HG03457 (cell line): ENCODE data around the gene RNF2.
A peak's percentile ranks its signal among the peaks of the same experiment; 100 is the strongest.
"Not testable (repeated sequence)": the region's sequence is repeated elsewhere in the genome, so short reads cannot be mapped to it uniquely, and the experiment has no call there.

Experiments used
- ATAC-seq: cut with Tn5 transposase; IDR thresholded peaks from one replicate; pipeline ENCODE4 v1.9.1; 2021; ENCODE audit warnings: moderate number of reproducible peaks; ENCODE audit not compliant: unreplicated experiment

Gene RNF2

DNA sequence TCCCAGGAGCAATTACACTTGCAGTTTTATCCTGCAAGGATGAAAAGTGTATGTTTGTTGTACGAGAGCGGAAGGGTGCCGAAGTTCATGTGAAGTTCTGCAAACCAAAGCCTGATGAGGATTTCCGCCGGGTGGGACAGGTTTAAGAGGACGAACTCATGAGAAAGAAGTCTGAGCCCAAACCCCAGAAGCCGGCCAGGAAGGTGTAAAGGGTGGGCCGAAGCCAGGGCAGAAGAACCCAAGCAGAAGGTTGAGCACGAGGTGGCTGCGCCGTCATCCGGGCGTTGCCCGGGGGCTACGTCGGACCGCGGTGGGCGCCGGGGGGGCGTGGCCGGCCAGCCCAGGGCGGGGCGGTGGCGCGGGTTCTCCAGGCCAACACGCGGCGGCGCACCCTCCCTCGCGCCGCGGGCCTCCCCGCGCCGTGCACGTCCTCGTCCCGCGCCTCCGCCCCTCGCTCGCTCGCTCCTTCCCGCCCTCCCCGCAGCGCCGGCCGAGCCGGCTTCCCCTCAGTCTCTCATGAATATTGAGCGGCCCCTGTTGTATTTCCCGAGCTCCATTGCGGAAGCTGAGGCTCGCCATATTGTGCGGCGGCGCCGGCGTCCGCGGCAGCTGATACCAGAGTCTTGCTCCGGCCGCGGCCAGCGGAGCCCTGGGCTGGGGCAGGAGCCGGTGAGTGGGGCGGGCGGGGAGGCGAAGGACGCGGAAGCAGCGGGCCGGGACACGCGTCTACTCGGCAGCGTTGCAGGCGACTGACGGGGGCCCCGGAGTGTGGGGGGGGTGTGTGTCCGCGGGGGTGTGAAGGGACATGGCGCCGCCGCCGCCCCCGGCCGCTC lies at the start of gene RNF2:
TSS of gene RNF2 (plus strand) at position 578 of the 833 bp plus-strand sequence. CDS start 41,996 bp downstream, outside the sequence.
- peak; percentile 85 for ATAC-seq

DNA sequence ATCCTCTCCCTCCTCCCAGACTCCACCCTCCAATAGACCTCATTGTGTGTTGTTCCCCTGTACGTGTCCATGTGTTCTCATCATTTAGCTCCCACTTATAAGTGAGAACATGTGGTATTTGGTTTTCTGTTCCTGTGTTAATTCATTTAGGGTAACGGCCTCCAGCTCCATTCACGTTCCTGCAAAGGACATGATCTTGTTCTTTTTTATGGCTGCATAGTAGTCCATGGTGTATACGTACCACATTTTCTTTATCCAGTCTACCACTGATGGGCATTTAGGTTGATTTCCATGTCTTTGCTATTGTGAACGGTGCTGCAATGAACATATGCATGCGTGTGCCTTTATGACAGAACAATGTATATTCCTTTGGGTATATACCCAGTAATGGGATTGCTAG lies 45.4 kb upstream of the RNF2 start:
- not testable (repeated sequence) for ATAC-seq

DNA sequence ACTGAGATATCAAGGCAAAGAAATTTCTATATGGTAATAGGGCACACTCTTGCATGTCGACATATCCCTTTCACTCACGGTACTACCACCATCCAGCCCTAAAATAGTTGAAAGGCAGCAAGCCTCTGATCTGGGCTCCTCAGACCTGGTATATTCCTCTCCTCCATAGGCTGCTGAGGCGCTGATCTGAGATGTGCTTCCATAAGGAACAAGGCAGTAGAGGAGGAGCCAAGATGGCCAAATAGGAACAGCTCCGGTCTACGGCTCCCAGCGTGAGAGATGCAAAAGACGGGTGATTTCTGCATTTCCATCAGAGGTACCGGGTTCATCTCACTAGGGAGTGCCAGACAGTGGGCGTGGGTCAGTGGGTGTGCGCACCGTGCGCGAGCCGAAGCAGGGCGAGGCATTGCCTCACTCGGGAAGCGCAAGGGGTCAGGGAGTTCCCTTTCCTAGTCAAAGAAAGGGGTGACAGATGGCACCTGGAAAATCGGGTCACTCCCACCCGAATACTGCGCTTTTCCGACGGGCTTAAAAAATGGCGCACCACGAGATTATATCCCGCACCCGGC lies 44.0 kb upstream of the RNF2 start:
- not testable (repeated sequence) for ATAC-seq

DNA sequence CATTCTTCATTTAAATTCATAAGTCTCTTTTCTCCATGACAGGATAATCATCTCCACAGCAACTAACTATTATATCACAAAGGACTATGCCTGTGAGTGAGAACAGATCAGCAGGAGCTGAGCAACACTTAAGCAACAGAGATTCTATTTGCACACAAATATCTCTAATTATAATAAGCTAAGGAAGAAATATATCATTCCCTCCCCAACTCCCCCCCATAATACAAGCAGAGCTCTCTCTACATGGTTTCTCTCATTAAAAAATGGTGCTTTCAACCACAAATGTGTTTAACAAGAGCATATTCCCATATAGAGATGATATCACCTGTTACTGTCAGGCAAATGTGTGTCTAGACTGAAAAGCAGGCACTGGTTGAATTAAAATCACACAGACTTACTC lies 36.5 kb upstream of the RNF2 start:
- ATAC-seq = no peak

DNA sequence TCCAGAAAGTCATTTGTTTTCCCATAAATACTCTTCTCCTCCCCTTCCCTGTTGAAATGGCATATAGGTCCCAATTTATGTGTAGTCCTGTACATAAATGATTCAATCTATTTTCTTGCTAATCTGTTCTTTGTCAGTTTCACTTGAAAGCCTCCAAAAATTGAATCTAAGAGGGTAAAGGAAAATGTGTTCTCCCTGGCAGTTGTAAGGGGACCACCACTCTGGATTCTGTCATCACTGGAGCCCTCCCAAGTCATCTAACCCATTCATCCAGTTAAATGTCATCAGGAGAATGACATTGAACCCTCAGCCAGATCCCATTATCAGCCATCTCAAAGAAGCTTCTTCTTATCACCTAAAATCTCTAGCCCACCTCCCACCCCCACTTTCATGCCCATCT lies 35.0 kb upstream of the RNF2 start:
- no peak for ATAC-seq

DNA sequence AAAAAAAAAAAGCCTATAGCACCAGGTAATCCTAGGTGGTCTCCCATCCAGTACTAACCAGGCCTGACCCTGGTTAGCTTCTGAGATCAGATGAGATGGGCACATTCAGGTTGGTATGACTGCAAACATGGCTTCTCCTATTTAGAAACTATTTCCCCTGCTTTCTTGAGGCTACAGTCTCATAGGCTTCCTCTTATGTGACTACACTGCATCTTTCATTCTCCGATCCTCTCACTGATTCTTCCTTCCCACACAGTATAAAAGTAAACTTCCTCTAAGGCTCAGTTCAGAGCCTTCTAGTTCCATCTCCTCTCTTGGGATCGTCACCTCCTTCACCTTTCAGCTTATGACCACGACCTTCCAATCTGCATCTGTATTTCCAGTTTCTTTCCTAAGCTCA lies 30.4 kb upstream of the RNF2 start:
- no peak for ATAC-seq

DNA sequence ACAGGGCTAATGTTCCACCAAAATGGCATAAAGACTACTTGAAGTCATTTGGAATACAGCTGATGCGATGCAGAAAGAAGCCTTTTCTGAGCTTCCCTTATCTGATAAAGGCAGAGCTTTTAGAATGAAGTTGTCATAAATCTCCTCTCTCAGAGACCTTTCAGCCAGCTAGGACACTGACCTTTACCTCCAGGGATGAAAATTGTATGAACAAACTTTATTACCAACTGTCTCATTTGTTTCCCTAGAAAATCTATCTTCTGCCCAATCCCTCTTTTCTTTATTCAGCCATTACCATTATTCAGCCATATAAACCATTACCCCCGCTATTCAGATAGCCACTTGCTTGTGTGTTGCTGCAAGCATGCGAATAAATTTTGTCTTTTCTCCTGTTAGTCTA lies 29.7 kb upstream of the RNF2 start:
- no peak for ATAC-seq

DNA sequence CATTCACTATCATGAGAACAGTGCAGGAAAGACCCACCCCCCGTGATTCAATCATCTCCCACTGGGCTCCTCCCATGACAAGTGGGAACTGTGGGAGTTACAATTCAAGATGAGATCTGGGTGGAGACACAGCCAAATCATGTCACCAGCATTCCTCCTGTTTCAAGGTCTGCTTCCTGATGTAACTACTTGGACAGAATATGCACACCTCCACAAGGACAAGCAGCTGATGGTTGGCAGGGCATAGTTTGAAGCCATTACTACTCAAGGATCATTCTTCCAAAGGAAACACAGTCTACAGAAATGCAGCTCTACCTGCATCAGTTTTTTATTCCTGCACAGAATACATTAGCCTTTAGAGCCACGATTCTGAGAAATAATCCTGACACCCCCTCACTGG lies 28.5 kb upstream of the RNF2 start:
- no peak for ATAC-seq

DNA sequence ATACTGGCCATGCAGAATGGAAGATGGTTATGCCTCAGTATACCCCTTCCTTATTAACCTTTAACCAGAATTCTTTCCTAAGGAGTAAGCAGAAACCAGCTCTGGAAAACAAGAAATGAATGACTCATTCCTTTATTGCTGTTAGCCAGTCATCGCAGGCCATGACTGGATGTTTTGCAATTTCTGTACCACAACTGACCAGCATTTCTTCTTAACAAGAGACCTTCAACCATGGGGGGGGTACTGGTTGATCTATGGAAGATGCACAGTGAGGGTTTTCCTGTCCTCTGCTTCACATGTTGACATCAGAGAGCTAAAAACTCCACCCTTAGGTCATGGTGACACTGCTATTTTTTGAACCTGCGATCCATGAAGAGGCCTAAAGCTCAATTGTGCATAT lies 28.0 kb upstream of the RNF2 start:
- ATAC-seq = no peak

DNA sequence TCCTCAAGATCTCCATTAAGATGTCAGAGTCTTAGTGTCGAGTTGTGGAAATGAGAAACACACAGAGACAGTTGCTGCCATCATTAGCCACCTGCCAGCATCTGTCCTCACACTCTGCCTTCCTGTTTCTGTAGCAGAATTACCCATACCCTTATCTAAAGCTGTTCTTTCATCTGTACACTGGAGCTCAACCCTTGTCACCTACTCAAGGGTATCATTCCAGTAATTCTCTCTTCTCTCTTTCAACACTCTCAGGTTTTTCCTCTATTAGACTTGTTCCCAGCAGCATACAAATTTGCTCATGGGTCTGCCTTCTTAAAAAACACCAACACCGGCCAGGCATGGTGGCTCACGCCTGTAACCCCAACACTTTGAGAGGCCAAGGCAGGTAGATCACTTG lies 27.4 kb upstream of the RNF2 start:
- ATAC-seq = no peak

DNA sequence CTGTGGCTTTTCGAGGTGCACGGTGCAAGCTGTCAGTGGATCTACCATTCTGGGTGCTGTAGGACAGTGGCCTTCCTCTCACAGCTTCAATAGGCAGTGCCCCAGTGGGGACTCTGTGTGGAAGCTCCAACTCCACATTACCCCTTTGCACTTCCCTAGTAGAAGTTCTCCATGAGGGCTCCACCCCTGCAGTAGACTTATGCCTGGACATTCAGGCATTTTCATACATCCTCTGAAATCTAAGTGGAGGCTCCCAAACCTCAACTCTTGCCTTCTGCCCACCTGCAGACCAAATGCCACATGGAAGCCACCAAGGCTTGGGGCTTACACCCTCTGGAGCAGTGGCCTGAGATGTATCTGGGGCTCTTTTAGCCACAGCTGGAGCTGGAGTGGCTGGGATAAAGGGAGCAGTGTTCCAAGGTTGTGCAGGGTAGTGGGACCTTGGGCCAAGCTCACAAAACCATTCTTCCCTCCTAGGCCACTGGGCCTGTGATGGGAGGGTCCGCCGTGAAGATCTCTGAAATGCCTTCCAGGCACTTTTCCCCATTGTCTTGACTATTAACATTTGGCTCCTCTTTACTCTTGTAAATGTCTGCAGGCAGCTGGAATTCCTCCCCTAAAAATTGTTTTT lies 18.0 kb upstream of the RNF2 start:
- no peak for ATAC-seq

DNA sequence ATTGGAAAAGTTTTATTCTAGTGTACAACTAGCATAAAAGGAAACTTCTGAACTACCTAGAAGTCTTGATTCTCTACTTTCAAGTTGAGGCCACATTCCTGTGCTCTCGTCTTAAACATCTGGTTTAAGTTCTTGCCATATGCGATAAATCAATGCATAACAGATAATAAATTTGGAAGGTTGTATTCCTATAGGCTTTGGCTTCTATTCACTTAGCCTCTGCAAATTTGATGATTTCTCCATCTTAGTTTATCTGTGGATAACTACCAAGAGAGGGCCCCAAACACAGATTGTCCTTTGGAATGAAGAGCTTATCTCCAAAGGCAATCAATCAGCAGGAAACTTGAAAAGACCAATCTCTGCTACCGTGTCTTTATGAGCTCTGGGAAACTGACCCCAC lies 11.7 kb upstream of the RNF2 start:
- ATAC-seq = no peak

DNA sequence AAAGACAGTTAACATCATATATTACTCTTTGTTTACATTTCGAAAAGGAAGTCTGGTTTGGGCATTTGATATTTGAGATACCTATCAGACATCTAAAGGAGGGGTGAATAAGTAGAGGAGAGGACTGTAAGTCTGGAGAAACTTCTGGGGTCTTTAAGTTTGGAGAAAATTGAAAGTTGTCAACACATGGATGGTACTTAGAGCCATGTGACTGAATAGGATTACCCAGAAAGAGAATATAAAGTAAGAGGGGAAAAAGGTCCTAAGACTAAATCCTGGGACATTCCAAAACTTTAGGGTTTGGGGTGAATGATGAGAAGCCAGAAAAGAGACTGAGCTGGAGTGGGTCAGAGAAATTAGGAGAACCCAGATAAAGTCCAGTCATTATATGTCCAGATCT lies 10.1 kb upstream of the RNF2 start:
- no peak for ATAC-seq

DNA sequence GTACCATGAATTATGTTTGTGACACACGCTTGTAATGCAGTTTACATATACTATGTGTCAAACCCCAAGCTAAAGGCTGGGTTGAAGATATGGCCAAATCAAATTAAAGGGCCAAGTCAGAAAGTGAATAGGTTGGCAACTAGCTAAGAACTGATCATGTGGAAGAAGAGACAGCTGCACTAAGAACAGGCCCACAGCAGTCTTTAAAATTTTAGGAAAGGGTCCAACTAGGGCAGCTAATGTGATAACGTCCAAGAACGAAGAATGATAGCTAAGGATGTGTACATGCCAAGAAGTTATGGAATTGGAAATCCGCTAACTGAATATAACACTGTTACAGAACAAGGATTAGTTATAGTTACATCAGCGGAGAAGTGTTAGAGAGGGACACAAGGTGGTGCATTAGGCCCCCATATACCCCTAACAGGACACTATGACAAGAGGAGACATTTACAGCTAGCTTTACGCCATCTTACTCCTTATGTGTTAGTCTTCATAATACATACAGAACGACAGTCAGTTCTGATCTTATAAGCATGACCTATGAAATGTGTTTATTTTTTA lies 6.5 kb upstream of the RNF2 start:
- no peak for ATAC-seq

DNA sequence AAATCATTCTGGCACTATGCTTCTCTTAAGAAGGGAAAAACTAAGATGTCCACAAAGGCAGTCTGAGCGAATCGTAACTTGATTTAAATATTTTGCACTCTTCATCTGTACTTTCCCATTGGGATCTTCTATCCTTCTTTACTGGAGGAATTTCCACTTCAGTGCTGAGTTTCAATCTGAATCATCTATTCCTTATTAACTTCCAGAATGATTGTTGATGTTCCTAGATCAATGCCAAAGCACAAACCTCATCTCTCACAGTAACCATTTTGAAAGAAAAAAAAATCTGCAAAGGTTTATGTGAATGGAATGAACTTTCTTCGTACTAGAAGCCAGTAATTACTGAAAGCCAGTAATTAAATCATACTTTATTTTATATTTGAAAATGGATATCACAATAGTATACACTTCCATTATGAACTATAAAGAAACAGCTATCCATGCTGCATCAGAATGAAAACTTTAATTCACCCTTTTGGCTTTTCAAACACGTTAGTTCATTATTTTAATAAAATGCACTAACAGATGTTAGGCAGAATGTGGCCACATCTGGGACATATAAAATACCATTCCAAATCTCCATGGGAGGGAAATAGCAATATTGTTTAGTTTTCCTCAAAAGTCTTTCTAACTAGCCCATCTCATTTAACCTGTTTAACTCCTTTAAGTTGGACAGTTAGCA lies 5.5 kb upstream of the RNF2 start:
- no peak for ATAC-seq

DNA sequence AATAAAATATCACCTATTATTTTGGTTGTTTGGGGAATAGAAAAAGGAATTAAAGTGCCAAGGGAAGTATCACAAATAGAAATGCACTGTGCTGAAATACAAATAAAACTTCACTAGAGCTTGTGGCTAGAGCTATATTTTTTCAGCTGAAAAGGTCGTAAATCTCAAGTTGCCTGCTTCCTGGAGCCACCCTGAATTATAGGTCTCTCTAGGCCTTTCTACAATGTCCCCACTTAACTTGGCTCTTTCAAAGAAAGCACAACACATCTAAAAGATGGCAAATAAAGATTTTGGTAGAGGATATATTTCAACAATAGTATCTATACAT lies 5.0 kb upstream of the RNF2 start:
- ATAC-seq = no peak

DNA sequence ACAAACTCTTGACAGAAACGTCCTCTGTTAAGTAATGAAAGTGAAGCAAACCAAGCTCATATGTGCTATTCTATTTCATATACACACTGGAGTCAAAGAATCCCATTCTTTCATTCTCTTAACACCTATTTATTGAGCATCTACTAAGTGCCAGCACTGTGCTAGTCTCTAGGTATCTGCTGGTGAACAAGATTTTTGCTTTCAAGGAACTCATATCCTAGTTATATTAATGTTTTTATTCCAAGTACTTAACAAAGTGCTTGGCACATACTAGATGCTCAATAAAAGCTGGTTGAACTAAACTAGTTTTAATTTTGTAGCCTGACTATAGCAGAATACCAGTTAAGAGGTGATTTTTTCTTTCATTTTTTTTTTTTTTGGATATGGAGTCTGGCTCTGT lies 3.6 kb upstream of the RNF2 start:
- ATAC-seq = no peak

DNA sequence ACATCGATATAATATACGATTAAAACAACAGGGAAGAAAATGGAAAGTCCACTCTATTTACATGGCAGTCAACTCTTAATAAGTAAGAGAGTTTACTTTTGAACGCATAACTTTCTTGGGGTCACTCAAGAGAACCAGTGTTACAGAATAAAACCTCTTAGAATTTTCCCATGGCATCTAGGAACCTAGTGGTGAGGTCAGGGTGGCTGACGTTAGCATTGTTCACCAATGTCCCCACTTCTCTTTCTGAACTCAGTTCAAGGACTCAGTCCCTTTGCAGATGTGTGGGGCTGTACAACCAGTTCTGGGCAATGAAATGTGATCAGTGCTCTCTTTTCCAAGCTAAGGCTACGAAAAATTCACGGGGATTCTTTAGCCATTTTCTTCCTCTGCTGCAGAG lies 2.6 kb upstream of the RNF2 start:
- ATAC-seq = no peak

DNA sequence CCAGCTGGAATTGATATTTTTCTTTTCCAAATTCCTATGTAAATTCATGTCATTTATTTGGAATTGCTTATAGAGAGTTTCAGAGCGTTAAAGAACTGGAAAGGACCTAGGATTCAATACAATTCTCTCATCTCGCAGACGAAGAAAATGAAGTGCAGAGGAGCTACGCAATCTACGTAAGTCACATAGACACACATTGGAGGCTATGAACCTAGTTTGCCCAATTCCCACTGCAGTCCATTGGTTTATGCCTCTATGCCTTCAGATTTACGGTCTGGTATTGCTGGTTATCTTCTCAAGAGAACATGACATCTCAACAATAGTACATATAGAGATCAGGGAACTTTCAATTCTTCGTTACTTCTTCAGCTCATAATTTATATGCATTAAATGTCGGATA lies 971 bp upstream of the RNF2 start:
- ATAC-seq = no peak

DNA sequence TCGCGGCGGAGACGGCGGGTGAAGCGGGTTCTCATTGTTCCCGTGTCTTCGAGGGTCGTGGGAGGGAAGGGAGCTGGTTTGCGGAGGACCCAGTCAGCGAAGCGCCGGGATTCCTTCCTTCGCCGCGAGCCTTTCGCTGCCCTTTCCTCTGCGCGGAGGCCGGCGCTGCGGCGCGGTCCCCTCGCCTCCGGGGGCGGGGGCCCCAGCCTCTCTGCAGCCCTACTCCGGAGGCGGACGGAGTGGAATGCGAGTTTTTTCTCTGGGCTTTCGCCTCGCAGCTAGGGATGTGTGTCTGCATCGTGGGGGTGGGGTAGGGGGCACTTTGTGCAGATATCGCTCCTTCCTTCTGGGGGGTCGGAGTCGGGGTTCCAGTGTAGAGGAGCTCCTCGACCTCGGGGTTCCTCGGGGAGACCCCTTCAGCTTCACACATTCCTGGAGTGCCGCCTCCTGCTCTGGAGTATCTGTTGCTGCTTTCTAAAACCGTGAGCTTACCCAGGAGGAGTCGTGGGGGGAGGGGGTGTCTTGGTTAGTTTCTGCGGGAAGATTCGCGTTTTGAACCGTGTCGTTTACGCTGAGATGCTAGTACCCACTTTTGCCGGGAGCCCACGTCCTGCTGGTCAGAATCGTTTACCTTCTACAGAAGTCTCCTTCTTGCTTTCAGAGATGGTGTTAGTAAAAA lies 595 bp downstream of the RNF2 start:
- ATAC-seq = peak; percentile 21

DNA sequence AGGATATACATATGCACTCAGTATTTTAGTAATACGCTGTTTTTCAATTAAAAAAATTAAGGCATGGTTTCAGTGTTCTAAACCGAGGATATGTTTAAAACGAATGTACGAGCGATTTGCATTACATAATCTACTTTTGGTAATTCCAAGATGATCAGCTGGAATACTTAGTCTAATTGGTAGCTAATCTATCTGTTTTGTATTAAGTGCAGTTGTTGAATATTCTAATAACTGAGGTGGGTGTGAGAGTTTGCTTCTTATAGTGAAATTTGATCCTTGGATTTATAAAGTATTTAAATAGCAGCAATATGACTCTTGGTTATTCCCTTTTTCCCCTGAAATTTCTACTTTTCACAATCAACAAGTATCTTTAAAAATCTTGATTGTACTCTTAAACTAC lies 1.3 kb downstream of the RNF2 start:
- no peak for ATAC-seq
